Small intestine (tissue), 7 donors: ENCODE results near the gene ADAMTS3. TPM values are rescaled to one million over a fixed set of nuclear protein-coding genes. Genes with fewer than 3 reads are reported as not detected.

Experiments used
- DNase-seq, 2 donors: peaks; one replicate each; pipeline versions ENCODE4 v3.0.0 to v3.0.0-alpha.2; 2013
- FAIRE-seq: peaks from 2 replicates; lab custom pipeline; 2012; peaks lifted over from hg19 to GRCh38; lab: Jason Lieb, UNC
- H3K27ac ChIP-seq, 3 donors: one replicate each; pipeline ENCODE4 v1.5.1; 2013; ENCODE audit warnings: low read length in 2 of 3, mild to moderate bottlenecking in 2 of 3, control low read depth in 1 of 3, inconsistent platforms in 1 of 3, low read depth in 1 of 3, moderate library complexity in 1 of 3
- H3K27me3 ChIP-seq, 3 donors: one replicate each; pipeline ENCODE4 v1.6.1; 2013; ENCODE audit warnings: low read length in 3 of 3, inconsistent platforms in 1 of 3; ENCODE audit not compliant: control insufficient read depth in 3 of 3, insufficient read depth in 3 of 3
- H3K36me3 ChIP-seq, 3 donors: one replicate each; pipeline ENCODE4 v1.6.1; 2013; ENCODE audit warnings: low read length in 3 of 3, inconsistent platforms in 1 of 3, low read depth in 1 of 3, mild to moderate bottlenecking in 1 of 3, moderate library complexity in 1 of 3; ENCODE audit not compliant: control insufficient read depth in 3 of 3, insufficient read depth in 2 of 3
- H3K4me1 ChIP-seq, 3 donors: one replicate each; pipeline ENCODE4 v1.6.1; 2013; ENCODE audit warnings: low read length in 2 of 3, inconsistent platforms in 1 of 3, low read depth in 1 of 3, mild to moderate bottlenecking in 1 of 3, moderate library complexity in 1 of 3; ENCODE audit not compliant: control insufficient read depth in 3 of 3, insufficient read depth in 2 of 3
- H3K4me3 ChIP-seq, 3 donors: one replicate each; pipeline ENCODE4 v1.5.1; 2013; ENCODE audit warnings: low read length in 3 of 3, control low read depth in 1 of 3, inconsistent platforms in 1 of 3, low read depth in 1 of 3, mild to moderate bottlenecking in 1 of 3, moderate library complexity in 1 of 3
- H3K9me3 ChIP-seq, 2 donors: one replicate each; pipeline ENCODE4 v1.6.1; 2013; ENCODE audit warnings: low read depth in 1 of 2, low read length in 1 of 2; ENCODE audit not compliant: control insufficient read depth in 2 of 2, insufficient read depth in 1 of 2
- WGBS, 3 donors: extraction: QIAGEN DNeasy Blood & Tissue Kit; methylation state at CpG; one replicate each; pipeline ENCODE4 v1.1.7; 2013; 5-methylcytosine and 5-hydroxymethylcytosine counted together
- polyA plus RNA-seq, 4 donors: library from polyadenylated mRNA; stranded (reverse) in 3 of 4; unstranded in 1 of 4; fragments of 200-250 nt in 3 of 4; fragments of 120-200 nt in 1 of 4; gene quantifications; one replicate each; pipeline versions ENCODE4 v1.2.1 to v1.2.3, GENCODE V29; 2013
- donor health status: healthy with polysubstance abuse.
- donor health status: control.
- donor health status: control.
- donor health status: Bipolar disorder and iron deficiency.
- donor health status: healthy.

The ADAMTS3 gene
- polyA plus RNA-seq, 4 donors, result 0.16 to 0.72 TPM; not detected in 2

DNA sequence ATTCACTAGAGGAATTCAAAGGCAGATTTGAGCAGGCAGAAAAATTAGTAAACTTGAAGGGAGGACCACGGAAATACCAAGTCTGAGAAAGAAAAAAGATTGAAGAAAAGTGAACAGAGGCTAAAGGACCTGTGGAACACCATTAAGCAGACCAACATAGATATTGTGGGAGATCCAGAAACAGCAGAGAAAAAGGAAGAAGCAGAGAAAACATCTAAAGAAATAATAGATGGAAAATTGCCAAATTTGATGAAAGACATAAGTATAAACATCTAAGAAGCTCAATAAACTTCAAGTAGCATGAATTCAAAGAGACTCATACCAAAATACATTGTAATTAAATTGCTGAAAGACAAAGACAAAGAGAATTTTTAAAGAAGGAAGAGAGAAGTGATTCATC is 31.0 kb downstream of the ADAMTS3 start:
- no peaks in the 10 kb centered on the region for H3K36me3 ChIP-seq
- H3K27ac ChIP-seq, result no peak overlapping the region
- no peak overlapping the region for H3K4me3 ChIP-seq
- no peaks in the 10 kb centered on the region for H3K4me1 ChIP-seq
- no peak for FAIRE-seq
- peaks cover 0 to 7% of the 10 kb centered on the region in 2 donors for H3K9me3 ChIP-seq
- no peaks in the 10 kb centered on the region for H3K27me3 ChIP-seq
- no peak for DNase-seq
- 51 to 82% (median 56%) methylated on average over 1 of the region's 1 CpG for WGBS, 3 donors

DNA sequence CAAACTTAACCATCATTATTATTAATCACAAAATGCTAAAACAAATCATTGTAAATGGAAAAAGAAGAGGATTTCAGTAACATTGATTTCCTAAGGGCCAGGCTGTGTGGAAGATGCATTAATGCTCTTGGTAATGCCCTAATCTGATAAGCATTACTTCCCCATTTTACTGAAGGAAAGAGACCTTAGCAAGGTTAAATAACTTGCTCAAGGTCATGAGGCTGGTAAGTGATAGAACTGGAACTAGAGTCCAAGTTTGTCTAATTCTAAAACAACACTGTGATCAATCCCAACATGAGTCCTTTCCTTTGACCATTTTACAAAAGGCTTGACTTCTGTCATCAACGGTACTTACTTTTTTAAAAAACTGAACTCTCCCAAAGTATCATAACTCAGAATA is 32.6 kb downstream of the ADAMTS3 start:
- H3K4me3 ChIP-seq, result no peak overlapping the region
- H3K27ac ChIP-seq, result no peak overlapping the region
- DNase-seq (no peak), FAIRE-seq (no peak)
- H3K36me3 ChIP-seq, result no peaks in the 10 kb centered on the region
- H3K27me3 ChIP-seq, result no peaks in the 10 kb centered on the region
- H3K9me3 ChIP-seq, result peaks cover 0 to 7% of the 10 kb centered on the region in 2 donors
- 92 to 94% (median 93%) methylated on average over 1 of the region's 1 CpG for WGBS, 3 donors
- no peaks in the 10 kb centered on the region for H3K4me1 ChIP-seq

GRCh38 chr4:72531768-72532290 is 37.2 kb downstream of the ADAMTS3 start:
- Histone ChIP-seq H3K27ac (no peak overlapping the region), H3K4me1 (no peaks in the 10 kb centered on the region), H3K9me3 (no peaks in the 10 kb centered on the region), H3K4me3 (no peak overlapping the region), H3K27me3 (no peaks in the 10 kb centered on the region), H3K36me3 (no peaks in the 10 kb centered on the region)
- FAIRE-seq (no peak), DNase-seq (no peak)
- WGBS, 3 donors, result 96 to 100% (median 96%) methylated on average over 1 of the region's 1 CpG

GRCh38 chr4:72531322-72531721 is 37.7 kb downstream of the ADAMTS3 start:
- 95 to 97% (median 97%) methylated on average over 3 of the region's 3 CpGs for WGBS, 3 donors
- H3K27me3 ChIP-seq, result no peaks in the 10 kb centered on the region
- no peak overlapping the region for H3K27ac ChIP-seq
- H3K9me3 ChIP-seq, result no peaks in the 10 kb centered on the region
- H3K36me3 ChIP-seq, result no peaks in the 10 kb centered on the region
- no peaks in the 10 kb centered on the region for H3K4me1 ChIP-seq
- FAIRE-seq (no peak), DNase-seq (no peak)
- H3K4me3 ChIP-seq, result no peak overlapping the region

DNA sequence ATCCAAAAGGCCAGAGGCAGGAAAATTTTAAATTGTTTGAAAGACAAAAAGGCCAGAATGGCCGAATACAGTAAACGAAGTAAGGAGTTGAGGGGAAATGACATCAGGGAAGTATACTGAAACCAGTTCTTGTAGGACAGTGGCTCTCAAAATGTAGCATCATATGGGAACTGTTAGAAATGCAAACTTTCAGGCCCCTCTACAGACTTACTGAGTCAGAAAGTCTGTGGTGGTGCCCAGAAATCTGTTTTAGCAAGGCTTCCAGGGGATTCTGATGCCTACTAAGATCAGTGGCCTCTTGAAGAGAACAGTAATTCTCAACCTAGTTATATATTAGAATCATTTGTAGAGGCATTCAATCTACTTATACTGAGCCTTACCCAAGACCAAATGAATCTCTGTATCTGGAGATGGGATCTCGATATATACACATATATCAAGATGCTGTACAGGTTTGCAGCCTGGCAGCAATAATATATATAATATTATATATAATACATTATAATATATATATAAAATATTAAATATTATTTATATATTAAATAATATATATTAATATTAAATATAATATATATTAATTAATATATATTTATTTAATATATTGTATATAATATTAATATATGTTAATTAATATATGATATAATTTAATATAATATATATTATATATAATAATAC is 39.7 kb downstream of the ADAMTS3 start:
- FAIRE-seq (no peak), DNase-seq (no peak)
- H3K27ac ChIP-seq, result no peak overlapping the region
- no peaks in the 10 kb centered on the region for H3K9me3 ChIP-seq
- no peaks in the 10 kb centered on the region for H3K4me1 ChIP-seq
- H3K27me3 ChIP-seq, result no peaks in the 10 kb centered on the region
- WGBS, 3 donors, result 92 to 94% (median 93%) methylated on average over 3 of the region's 3 CpGs
- no peak overlapping the region for H3K4me3 ChIP-seq
- H3K36me3 ChIP-seq, result no peaks in the 10 kb centered on the region

DNA sequence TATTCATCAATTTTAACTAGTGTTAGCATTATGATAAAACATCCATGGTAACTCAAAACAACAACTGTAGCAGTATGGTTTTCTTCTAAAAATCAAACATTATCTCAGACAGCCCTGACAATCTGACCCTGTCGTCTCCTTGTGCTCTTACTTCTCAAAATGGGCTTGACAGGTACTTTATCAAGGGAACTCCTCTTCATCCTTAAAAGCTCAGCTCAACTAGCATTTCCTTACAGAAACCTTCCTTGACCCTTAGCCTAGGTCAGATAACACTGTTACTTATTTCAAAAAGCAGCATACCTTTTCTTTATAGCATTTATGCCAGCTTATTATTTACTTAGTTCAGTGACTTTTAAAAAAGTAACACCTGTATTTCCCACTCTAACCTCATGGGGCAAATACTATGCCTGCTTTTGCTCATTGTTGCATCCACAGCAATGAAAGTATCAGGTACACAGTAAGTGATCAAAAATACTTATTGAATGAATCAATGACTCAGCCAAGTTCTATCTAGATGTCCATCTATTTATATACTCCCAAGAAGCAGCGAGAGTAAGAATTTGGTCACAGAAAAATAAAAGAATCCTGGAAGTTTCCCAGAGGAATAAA is 41.9 kb downstream of the ADAMTS3 start:
- DNase-seq, result no peak

DNA sequence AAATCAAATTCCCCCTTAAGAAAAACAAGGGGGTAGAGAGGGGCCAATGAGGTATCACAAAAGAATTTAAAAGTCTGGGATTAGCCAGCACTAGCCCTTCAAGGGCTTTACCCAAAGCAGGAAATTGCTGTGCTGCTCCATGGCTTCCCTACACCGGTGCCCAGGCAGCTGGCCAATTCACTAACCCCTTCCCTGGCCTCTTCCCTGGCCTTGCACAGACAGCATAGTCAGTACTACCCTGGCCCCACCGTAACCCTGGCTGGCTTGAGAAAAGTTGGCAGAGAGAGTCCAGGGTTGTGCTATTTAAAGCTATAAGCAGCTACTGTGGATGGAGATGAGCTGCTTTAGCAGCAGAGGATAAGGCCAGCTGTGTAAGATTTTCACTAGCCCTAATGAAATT is 43.1 kb downstream of the ADAMTS3 start:
- Histone ChIP-seq H3K4me1 (no peaks in the 10 kb centered on the region), H3K9me3 (peaks cover 0 to 1% of the 10 kb centered on the region in 2 donors), H3K4me3 (no peak overlapping the region), H3K27ac (no peak overlapping the region), H3K27me3 (no peaks in the 10 kb centered on the region), H3K36me3 (no peaks in the 10 kb centered on the region)
- no peak for DNase-seq
- 23 to 32% (median 30%) methylated on average over 2 of the region's 2 CpGs for WGBS, 3 donors
- FAIRE-seq, result no peak

More for the DNA sequence above, 41.9 kb downstream of the ADAMTS3 start:
- Histone ChIP-seq H3K9me3 (no peaks in the 10 kb centered on the region), H3K27me3 (no peaks in the 10 kb centered on the region), H3K4me3 (no peak overlapping the region), H3K4me1 (no peaks in the 10 kb centered on the region), H3K27ac (no peak overlapping the region), H3K36me3 (no peaks in the 10 kb centered on the region)
- no peak for FAIRE-seq
- WGBS, 3 donors, result 46 to 69% (median 60%) methylated on average over 2 of the region's 2 CpGs

DNA sequence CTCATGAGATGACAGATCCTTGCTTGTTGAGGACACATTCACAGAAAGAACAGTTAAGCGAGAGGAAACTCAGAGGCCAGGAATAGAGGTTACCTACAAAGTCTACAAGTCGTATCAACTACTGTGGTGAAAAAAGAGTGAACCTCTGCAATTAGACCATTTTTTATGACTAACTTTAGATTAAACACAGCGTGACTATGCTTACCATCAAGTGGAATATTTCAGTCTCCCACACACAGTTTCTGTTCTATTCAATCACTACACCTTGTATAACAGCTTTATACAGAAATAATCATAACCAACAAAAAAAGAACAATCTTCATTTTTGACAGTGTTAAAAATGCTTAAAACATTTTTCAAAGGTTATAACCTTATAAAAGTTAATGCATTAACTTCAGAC is 46.6 kb downstream of the ADAMTS3 start:
- no peak for FAIRE-seq
- H3K4me1 ChIP-seq, result no peaks in the 10 kb centered on the region
- no peak for DNase-seq
- no peaks in the 10 kb centered on the region for H3K27me3 ChIP-seq
- WGBS, 3 donors, result 67 to 85% (median 78%) methylated on average over 3 of the region's 3 CpGs
- H3K36me3 ChIP-seq, result no peaks in the 10 kb centered on the region
- H3K9me3 ChIP-seq, result peaks cover 0 to 6% of the 10 kb centered on the region in 2 donors
- H3K27ac ChIP-seq, result no peak overlapping the region
- no peak overlapping the region for H3K4me3 ChIP-seq
